Lung (tissue), 12 donors: ENCODE data around the gene RETSAT. TPM values are rescaled to one million over a fixed set of nuclear protein-coding genes. Genes with fewer than 3 reads are reported as not detected.
"Not testable (repeated sequence)": the region's sequence is repeated elsewhere in the genome, so short reads cannot be mapped to it uniquely, and the experiment has no call there.

Experiments used
- ATAC-seq: fragments of 200-7000 bp; cut with Tn5 transposase; one replicate; pipeline ENCODE4 v1.9.1; 2020; ENCODE audit warnings: moderate number of reproducible peaks; ENCODE audit not compliant: insufficient read depth, low FRiP score
- DNase-seq, 3 donors: peaks; one replicate each; pipeline ENCODE4 v3.0.0-alpha.2; 2013 to 2017
- H3K27ac ChIP-seq, 2 donors: one replicate each; pipeline ENCODE4 v1.5.1; 2013; ENCODE audit warnings: mild to moderate bottlenecking in 2 of 2, moderate library complexity in 2 of 2, control low read depth in 1 of 2, inconsistent platforms in 1 of 2, low read depth in 1 of 2, low read length in 1 of 2
- H3K27me3 ChIP-seq, 3 donors: one replicate each; pipeline ENCODE4 v1.5.1; 2013; ENCODE audit warnings: low read length in 2 of 3; ENCODE audit not compliant: control insufficient read depth in 3 of 3, insufficient read depth in 3 of 3
- H3K36me3 ChIP-seq, 4 donors: one replicate each; pipeline ENCODE4 v1.5.1; 2013; ENCODE audit warnings: low read length in 4 of 4, mild to moderate bottlenecking in 1 of 4, moderate library complexity in 1 of 4; ENCODE audit not compliant: control insufficient read depth in 4 of 4, insufficient read depth in 4 of 4
- H3K4me1 ChIP-seq, 5 donors: one replicate each; pipeline ENCODE4 v1.5.1; 2013; ENCODE audit warnings: low read length in 5 of 5, mild to moderate bottlenecking in 2 of 5, moderate library complexity in 1 of 5; ENCODE audit not compliant: control insufficient read depth in 5 of 5, insufficient read depth in 5 of 5
- H3K4me3 ChIP-seq: one replicate; pipeline ENCODE4 v1.5.1; 2013; ENCODE audit warnings: mild to moderate bottlenecking, control low read depth, moderate library complexity
- H3K9ac ChIP-seq, 2 donors: one replicate each; pipeline ENCODE4 v1.5.1; 2013; ENCODE audit warnings: low read length in 2 of 2, control low read depth in 1 of 2; ENCODE audit not compliant: insufficient read depth in 1 of 2
- H3K9me3 ChIP-seq, 4 donors: one replicate each; pipeline ENCODE4 v1.5.1; 2013; ENCODE audit warnings: low read length in 3 of 4, mild to moderate bottlenecking in 1 of 4, moderate library complexity in 1 of 4; ENCODE audit not compliant: control insufficient read depth in 4 of 4, insufficient read depth in 3 of 4
- CTCF ChIP-seq: IDR thresholded peaks from 2 replicates; pipeline ENCODE4 v1.5.1; 2012; ENCODE audit warnings: mild to moderate bottlenecking; ENCODE audit errors: control extremely low read depth, extremely low read depth
- WGBS, 2 donors: extraction: QIAGEN DNeasy Blood & Tissue Kit; methylation state at CpG; one replicate each; pipeline ENCODE4 v1.1.7; 2013; 5-methylcytosine and 5-hydroxymethylcytosine counted together
- polyA plus RNA-seq, 2 donors: library from polyadenylated mRNA; stranded (reverse); fragments of 200-250 nt; gene quantifications; one replicate each; pipeline ENCODE4 v1.2.1, GENCODE V29; 2013
- total RNA-seq, 2 donors: library from RNA; depleted of rRNA in 1 of 2; stranded (reverse); fragments of >200 nt in 1 of 2; gene quantifications; one replicate each; pipeline ENCODE4 v1.2.1, GENCODE V29; 2014 to 2021
- donor health status: control.
- donor health status: control.
- donor health status: Bipolar disorder and iron deficiency.
- donor health status: healthy.
- donor health status: DM: yes; HTN: yes; CAD: no.

The RETSAT gene
- total and polyA plus RNA-seq, 4 donors: 19.6 to 55.4 (median 24.8) TPM

- H3K9ac ChIP-seq: no peak overlapping the region
- peaks cover 0 to 33% (median 22%) of the 10 kb centered on the region in 4 donors for H3K36me3 ChIP-seq
- no peak for TF ChIP-seq CTCF
- no peak for DNase-seq
- H3K4me3 ChIP-seq: no peak overlapping the region
- ATAC-seq: no peak
- WGBS, 2 donors: 80 to 84% methylated on average over 2 of the region's 2 CpGs
- no peaks in the 10 kb centered on the region for H3K9me3 ChIP-seq
- H3K4me1 ChIP-seq: no peaks in the 10 kb centered on the region
- H3K27me3 ChIP-seq: no peaks in the 10 kb centered on the region
- H3K27ac ChIP-seq: no peak overlapping the region
Measured at GRCh38 chr2:85385746-85386145, 31.4 kb upstream of the RETSAT start.

- TF ChIP-seq CTCF: no peak
- Histone ChIP-seq H3K9ac (no peak overlapping the region), H3K27me3 (no peaks in the 10 kb centered on the region), H3K36me3 (peaks cover 13 to 30% (median 15%) of the 10 kb centered on the region in 4 donors), H3K4me1 (no peaks in the 10 kb centered on the region), H3K4me3 (no peak overlapping the region), H3K27ac (no peak overlapping the region), H3K9me3 (peaks cover 0 to 3% (median under 1%) of the 10 kb centered on the region in 4 donors)
- 85 to 92% methylated on average over 4 of the region's 4 CpGs for WGBS, 2 donors
- no peak for ATAC-seq
- no peak for DNase-seq
Measured at GRCh38 chr2:85383850-85384249, 29.5 kb upstream of the RETSAT start.

GRCh38 chr2:85383151-85383550 lies 28.8 kb upstream of the RETSAT start:
- 72 to 89% methylated on average over 5 of the region's 5 CpGs for WGBS, 2 donors
- H3K9me3 ChIP-seq, ATAC-seq, H3K9ac ChIP-seq, H3K4me1 ChIP-seq, H3K27me3 ChIP-seq, DNase-seq, H3K27ac ChIP-seq, H3K4me3 ChIP-seq: not testable (repeated sequence)
- peaks cover 9 to 30% (median 17%) of the 10 kb centered on the region in 4 donors for H3K36me3 ChIP-seq

GRCh38 chr2:85380048-85380447 lies 25.7 kb upstream of the RETSAT start:
- 84 to 88% methylated on average over 1 of the region's 1 CpG for WGBS, 2 donors
- Histone ChIP-seq H3K9ac (no peak overlapping the region), H3K27me3 (no peaks in the 10 kb centered on the region), H3K36me3 (peaks cover 14 to 26% (median 17%) of the 10 kb centered on the region in 4 donors), H3K9me3 (peaks cover 0 to 3% (median under 1%) of the 10 kb centered on the region in 4 donors), H3K27ac (no peak overlapping the region), H3K4me3 (no peak overlapping the region), H3K4me1 (no peaks in the 10 kb centered on the region)
- DNase-seq (no peak), ATAC-seq (no peak)
- TF ChIP-seq CTCF: no peak
